DOHH2 (cell line): ENCODE measurements around the gene SUSD1.

Source experiments
- H3F3A ChIP-seq: fragments of 200-600 bp; sonication (generic), shearing (Covaris generic); 2 replicates; pipeline ENCODE4 v1.6.0; 2016; ENCODE audit warnings: antibody characterized with exemption, mild to moderate bottlenecking; ENCODE audit not compliant: control insufficient read depth, insufficient read depth
- H3K27ac ChIP-seq: fragments of 200-600 bp; sonication (generic); 2 replicates; pipeline ENCODE4 v1.5.1; 2014; ENCODE audit warnings: low read depth, mild to moderate bottlenecking, low read length, moderate library complexity
- H3K27me3 ChIP-seq: fragments of 200-600 bp; sonication (generic); 2 replicates; pipeline ENCODE4 v1.6.1; 2014; ENCODE audit warnings: mild to moderate bottlenecking, low read length, mixed read lengths; ENCODE audit not compliant: control insufficient read depth
- H3K36me3 ChIP-seq: fragments of 200-600 bp; sonication (generic); 2 replicates; pipeline ENCODE4 v1.6.1; 2014; ENCODE audit warnings: mild to moderate bottlenecking, low read length, moderate library complexity, mixed read lengths; ENCODE audit not compliant: control insufficient read depth
- H3K4me1 ChIP-seq: fragments of 200-600 bp; sonication (generic); 2 replicates; pipeline ENCODE4 v1.6.1; 2014; ENCODE audit warnings: mild to moderate bottlenecking, low read length, mixed read lengths; ENCODE audit not compliant: control insufficient read depth
- H3K4me2 ChIP-seq: fragments of 200-600 bp; sonication (generic); 2 replicates; pipeline ENCODE4 v1.6.0; 2014; ENCODE audit warnings: mild to moderate bottlenecking, low read length, moderate library complexity
- H3K4me3 ChIP-seq: fragments of 200-600 bp; sonication (generic); 2 replicates; pipeline ENCODE4 v1.5.1; 2014; ENCODE audit warnings: mild to moderate bottlenecking, low read length, mixed read lengths
- H3K79me2 ChIP-seq: fragments of 200-600 bp; sonication (generic); 2 replicates; pipeline ENCODE4 v1.6.1; 2014; ENCODE audit warnings: mild to moderate bottlenecking, low read length, mixed read lengths; ENCODE audit not compliant: control insufficient read depth
- H3K9me2 ChIP-seq: fragments of 200-600 bp; sonication (generic); replicated peaks from 2 replicates; pipeline ENCODE4 v1.6.1; 2014; ENCODE audit warnings: mild to moderate bottlenecking, low read length, mixed read lengths; ENCODE audit not compliant: control insufficient read depth
- H3K9me3 ChIP-seq: fragments of 200-600 bp; sonication (generic); 2 replicates; pipeline ENCODE4 v1.6.1; 2014; ENCODE audit warnings: antibody characterized with exemption, low read length, mixed read lengths; ENCODE audit not compliant: control insufficient read depth, insufficient read depth
- H4K20me1 ChIP-seq: fragments of 200-600 bp; sonication (generic); 2 replicates; pipeline ENCODE4 v1.6.0; 2014; ENCODE audit warnings: low read depth, mild to moderate bottlenecking, antibody characterized with exemption, low read length, moderate library complexity; ENCODE audit not compliant: control insufficient read depth, insufficient read depth
- CTCF ChIP-seq: fragments of 200-600 bp; sonication (generic); IDR thresholded peaks from one replicate; pipeline ENCODE4 v1.5.1; 2014; ENCODE audit warnings: antibody characterized with exemption, mild to moderate bottlenecking, low read depth, low read length; ENCODE audit not compliant: poor library complexity, severe bottlenecking
- EZH2phosphoT487 ChIP-seq: fragments of 200-600 bp; sonication (generic); IDR thresholded peaks from 2 replicates; pipeline ENCODE4 v1.6.1; 2017; ENCODE audit warnings: borderline replicate concordance, mild to moderate bottlenecking, antibody characterized with exemption, low read length, moderate library complexity, mixed read lengths

Gene SUSD1

GRCh38 chr9:112012026-112012902, 162.8 kb downstream of the SUSD1 start:
- Histone ChIP-seq H3K27ac (peak overlapping the region; percentile 45), H3K27me3 (no peaks in the 10 kb centered on the region), H4K20me1 (no peaks in the 10 kb centered on the region), H3K4me3 (peak overlapping the region; percentile 35), H3K4me1 (peaks cover 46% of the 10 kb centered on the region), H3F3A (peaks cover 3% of the 10 kb centered on the region; the same call in 1 of the 2 replicates), H3K9me3 (no peaks in the 10 kb centered on the region), H3K36me3 (no peaks in the 10 kb centered on the region), H3K4me2 (peak overlapping the region; percentile 60), H3K9me2 (no peaks in the 10 kb centered on the region), H3K79me2 (no peaks in the 10 kb centered on the region)
- TF ChIP-seq EZH2phosphoT487 (no peak), CTCF (no peak)

GRCh38 chr9:112011051-112011620, 164.0 kb downstream of the SUSD1 start:
- Histone ChIP-seq H4K20me1 (no peaks in the 10 kb centered on the region), H3K9me2 (no peaks in the 10 kb centered on the region), H3K4me1 (peaks cover 39% of the 10 kb centered on the region), H3F3A (no peaks in the 10 kb centered on the region), H3K4me2 (no peak overlapping the region), H3K27me3 (no peaks in the 10 kb centered on the region), H3K27ac (no peak overlapping the region), H3K9me3 (no peaks in the 10 kb centered on the region), H3K36me3 (no peaks in the 10 kb centered on the region), H3K4me3 (no peak overlapping the region), H3K79me2 (no peaks in the 10 kb centered on the region)
- no peak for TF ChIP-seq CTCF
- TF ChIP-seq EZH2phosphoT487, result no peak

GRCh38 chr9:112010537-112010936, 164.6 kb downstream of the SUSD1 start:
- Histone ChIP-seq H3K9me3 (no peaks in the 10 kb centered on the region), H3F3A (no peaks in the 10 kb centered on the region), H3K27ac (no peak overlapping the region), H3K36me3 (no peaks in the 10 kb centered on the region), H3K4me2 (no peak overlapping the region), H4K20me1 (no peaks in the 10 kb centered on the region), H3K27me3 (no peaks in the 10 kb centered on the region), H3K4me3 (no peak overlapping the region), H3K4me1 (peaks cover 42% of the 10 kb centered on the region), H3K9me2 (no peaks in the 10 kb centered on the region), H3K79me2 (no peaks in the 10 kb centered on the region)
- TF ChIP-seq EZH2phosphoT487 (no peak), CTCF (no peak)
